NCI-H1048 (cell line): ENCODE results near the gene PRXL2B.
"Not testable (repeated sequence)": the region's sequence is repeated elsewhere in the genome, so short reads cannot be mapped to it uniquely, and the experiment has no call there.

Experiments used
- DNase-seq: peaks from one replicate; lab custom pipeline; 2025; lab: John Stamatoyannopoulos, UW

The PRXL2B gene

DNA sequence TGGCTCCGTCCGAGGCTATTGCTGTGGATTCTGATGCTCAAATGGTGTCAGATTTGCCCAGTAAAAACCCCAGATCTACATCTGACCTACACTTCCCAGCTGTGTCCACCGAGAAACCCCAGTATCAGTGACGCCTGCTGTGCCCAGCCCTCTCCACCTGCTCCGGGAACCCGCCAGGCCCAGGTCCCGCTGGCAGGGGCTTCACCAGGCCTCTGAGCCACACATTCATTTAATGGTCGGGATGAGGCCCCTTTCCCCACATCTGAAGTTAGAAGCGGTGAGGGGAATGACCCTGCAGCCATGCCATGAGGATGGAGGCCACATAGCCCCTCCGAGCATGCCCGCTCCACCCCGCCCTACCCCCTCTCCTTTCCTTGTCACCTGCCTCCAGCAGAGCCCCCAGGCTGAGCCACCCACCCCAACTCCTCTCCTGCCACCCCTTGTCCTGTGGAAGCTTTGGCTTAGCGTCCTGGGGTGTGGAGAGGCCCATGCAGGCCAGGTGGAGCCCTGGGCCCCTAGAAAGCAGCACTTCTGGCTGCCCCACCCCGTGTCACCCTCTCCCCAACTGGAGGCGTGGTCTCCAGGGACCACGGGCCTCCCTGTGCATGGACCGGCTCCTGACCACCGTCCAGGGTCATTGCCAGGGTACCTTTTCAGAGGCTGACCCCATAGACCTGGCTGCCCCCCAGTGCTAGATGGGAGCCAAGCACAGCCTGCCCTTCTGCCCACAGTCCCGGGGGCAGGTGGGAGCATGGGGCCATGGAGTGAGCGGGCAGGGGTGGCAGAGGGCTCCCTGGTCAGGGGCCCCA is 22.4 kb upstream of the PRXL2B start:
- DNase-seq, result no peak

DNA sequence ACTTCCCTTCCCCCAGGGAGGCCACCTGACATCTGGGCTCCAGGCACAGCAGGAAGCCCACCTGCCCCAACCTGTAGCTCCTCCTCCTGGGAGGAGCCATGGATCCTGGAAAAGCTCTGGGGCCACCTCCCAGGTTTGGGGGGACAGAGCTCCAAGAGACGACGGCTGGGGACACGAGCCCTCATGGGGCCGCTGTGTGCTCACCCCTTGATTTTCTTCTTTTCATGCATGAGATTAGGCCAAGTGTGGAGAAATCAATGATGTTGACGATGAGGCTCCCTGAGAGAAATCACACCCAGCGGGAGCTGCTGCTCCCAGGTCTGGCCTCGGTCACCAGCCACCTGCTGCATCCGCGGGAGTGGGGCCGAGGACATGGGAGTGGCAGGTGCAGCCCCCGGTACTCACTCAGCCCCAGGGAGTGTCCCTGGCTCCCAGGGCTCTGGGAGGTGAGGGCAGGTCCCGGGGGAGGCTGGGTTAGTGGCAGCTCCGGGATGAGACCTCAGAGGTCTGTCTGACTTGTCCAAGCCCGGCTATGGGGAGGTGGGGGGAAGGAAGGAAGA is 21.7 kb upstream of the PRXL2B start:
- no peak for DNase-seq

DNA sequence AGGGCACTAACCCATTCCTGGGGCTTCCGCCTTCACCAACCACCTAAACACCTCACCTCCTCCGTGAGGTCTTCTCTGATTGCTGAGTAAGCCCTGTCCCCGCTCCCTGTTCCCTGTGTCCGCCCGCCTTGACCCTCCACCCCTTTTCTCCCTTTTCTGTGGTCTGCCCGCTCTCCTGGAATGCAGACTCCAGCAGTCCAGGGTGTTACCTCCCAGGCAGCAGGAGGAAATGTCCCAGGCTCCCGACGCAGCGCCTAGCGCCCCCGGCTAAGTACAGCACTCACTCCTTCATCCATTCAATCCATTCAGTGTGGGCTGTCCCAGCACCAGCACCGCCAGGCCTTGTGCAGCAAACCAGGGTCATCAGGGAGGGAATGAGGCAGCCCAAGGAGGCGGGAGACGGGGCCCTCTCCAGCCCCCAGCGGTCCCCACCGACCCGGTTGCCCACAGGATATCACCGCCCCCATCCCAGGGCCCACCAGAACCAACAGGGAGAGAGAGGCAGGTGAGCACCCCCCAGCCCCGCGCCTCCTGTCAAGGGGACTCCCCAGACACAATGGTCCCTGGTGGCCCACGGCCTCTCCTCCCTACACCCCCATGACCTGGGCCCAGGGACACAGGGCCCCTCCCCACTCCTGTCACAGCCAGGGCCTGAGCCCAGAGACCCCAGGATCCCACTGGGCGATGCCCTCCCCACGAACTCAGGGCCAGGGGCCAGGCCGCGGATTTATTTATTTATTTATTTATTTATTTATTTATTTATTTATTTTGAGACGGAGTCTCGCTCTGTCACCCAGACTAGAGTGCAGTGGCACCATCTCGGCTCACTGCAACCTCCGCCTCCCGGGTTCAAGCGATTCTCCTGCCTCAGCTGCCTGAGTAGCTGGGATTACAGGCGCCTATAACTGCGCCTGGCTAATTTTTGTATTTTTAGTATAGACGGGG is 20.2 kb upstream of the PRXL2B start:
- no peak for DNase-seq

DNA sequence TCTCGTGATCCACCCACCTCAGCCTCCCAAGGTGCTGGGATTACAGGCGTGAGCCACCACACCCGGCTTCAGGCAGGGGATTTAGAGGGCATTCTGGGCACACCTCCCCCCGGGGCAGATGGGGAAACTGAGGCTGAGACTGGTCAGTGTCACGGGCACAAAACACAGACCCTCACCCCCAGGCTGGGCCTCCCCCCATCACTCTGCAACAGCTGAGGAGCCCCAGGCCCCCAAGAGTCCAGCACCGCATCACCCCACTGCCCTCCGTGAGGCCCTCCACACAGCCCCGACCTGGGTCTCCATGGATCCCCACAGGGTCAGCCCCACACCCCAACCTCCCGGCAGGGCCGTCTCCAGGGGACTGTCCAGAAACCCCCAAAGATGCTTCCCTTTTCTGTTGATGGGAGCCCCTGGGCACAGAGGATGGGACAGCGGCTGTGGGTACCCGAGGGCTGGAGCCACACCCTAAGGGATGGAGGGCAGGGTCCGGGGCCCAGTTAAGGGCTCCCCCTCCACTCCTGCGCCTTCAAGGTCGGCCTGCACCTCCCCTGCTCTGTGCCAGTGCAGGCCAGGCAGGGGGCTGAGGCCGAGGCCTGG is 19.4 kb upstream of the PRXL2B start:
- DNase-seq, result no peak

DNA sequence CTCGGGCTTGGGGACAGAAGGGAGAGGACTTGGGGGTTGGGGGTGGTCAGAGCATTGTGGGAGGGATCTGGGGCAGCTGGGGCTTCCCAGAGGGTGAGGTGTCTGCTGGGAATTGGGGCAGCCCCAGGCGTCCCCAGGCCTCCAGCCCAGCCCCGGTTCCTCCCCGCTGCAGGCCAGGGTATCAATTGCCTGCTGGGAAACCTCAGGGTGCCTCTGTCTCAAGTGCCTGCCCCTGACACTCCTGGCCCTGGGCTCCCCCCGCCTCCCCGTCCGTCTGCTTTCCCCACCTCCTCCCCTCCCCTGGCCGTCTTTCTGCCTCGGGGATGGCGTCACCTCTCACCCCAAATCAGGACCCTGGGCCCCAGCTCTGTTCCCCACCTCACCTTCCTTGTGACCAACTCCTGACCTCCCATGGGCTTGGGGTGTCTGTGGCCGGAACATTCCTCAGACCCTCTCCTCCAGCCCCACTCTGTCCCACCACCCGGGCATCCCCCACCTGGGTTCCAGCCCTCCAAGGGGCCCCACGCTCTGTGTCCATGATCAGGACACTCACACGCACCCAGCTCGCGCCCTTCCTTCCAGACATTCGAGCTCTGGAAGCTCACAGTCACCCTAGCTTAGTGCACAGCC is 18.3 kb upstream of the PRXL2B start:
- DNase-seq, result not testable (repeated sequence)

DNA sequence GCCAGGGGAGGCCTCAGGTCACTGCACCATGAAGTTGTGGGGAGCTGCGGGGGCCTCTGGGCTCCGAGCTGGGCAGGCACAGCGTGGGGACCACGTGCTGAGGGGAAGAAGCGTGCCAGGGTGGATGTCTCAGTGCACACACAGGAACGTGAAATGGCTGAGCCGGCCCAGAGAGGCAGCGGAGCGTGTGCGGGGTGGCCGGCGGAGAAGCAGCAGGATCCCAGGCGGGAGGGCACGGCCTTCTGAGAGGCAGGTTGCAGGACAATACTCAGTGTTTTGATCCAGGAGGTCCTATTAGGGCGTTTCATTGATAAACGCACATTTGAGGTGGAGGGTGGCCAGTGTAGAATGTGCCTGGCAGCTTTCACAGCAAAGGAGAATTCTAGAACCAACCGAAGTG is 17.5 kb upstream of the PRXL2B start:
- no peak for DNase-seq

DNA sequence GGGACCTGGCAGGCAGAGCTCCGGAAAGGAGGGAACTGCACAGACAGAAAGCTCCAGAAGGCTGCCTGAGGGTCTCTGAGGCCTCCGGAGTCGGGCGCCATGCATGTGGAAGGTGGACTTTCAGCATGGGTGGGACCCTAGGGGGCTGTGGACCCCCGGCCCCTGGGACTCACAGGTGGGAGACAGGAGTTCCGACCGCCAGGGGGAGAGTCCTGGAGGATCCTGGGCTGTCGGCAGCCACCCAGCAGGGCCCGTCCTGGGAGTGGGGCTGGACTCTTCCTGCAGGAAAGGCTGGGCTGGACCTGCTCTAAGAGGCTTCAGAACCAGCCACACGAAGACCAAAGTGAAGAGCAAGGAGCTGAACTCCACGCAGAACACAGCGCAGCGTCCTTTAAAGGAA is 16.9 kb upstream of the PRXL2B start:
- not testable (repeated sequence) for DNase-seq

DNA sequence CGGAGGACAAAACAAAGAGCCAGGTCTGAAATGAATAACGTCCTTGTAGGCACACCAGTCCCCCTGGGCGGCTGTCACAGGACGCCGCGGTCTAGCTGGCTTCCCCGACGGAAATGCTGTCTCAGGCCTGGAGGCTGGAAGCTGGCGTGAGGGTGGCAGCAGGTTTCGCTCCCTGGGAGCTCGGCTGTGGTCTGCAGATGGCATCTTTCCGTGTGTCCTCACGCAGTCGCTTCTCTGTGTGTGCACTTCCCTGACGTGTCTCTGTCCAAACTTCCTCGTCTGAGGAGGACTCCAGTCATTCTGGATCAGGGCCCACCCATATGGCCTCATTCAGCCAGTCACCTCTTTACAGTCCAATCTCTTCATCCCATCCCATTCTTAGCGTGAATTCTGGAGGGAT is 16.2 kb upstream of the PRXL2B start:
- DNase-seq, result no peak

DNA sequence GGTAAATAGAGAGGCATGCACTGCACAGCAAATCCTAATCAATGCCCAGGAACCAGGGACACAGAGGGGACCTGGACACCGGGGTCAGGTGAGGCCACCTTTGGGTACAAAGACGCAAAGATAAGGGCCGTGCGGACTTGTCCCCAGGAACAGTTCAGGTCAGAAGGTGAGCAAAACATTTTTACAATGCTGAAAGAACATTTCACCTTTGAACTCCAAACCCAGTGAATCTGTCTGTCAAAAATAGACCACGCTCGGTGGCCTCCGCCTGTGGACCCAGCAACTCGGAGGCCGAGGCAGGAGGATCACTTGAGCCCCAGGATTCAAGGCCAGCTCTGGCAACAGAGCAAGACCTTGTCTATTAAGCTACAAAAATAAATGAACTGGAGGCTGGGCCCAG is 15.2 kb upstream of the PRXL2B start:
- no peak for DNase-seq

DNA sequence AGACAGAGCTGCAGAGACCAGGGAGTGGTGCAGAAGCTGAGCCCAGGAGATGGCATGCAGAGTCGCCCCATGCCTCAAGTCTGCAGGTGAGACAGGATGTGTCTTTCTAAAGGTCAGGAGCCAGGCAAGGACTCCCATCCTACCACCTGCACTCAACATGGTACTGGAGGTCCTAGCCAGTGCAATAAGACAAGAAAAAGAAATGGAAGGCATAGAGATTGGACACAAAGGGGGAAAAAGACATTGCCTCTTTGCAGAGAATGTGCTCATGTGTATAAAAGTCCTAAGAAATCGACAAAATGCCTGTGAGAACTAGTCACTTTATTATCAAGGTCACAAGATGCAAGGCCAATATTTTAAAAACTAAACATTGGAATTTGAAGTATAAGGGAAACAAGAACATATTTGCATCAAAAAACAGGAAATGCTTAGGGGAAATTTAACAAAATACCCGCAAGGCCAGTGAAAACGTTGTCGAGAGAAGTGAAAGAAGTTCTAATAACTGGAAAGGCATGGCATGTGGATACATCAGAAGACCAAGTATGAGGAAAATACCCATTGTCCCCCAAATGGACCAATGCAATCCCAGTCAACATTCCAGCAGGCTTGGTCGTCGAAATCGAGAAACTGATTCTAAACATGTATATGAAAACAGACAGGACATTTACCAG is 13.2 kb upstream of the PRXL2B start:
- no peak for DNase-seq

DNA sequence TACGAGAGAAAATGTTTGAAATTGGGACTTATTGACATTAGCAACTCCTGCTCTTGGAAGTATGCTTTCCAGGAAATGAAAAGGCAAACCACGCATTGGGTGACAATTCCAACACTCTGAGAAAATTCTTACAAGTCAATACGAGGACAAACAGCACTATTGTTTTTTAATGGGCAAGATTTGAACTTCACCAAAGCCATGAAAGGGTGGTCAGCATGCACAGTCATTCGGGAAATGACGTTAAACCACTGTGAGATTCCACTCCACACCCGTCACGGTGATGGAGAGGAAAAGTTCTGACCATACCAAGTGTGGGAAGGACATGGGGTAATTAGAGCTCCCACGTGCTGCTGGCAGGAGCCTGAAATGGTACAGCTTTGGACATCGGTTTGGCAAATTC is 12.2 kb upstream of the PRXL2B start:
- no peak for DNase-seq

DNA sequence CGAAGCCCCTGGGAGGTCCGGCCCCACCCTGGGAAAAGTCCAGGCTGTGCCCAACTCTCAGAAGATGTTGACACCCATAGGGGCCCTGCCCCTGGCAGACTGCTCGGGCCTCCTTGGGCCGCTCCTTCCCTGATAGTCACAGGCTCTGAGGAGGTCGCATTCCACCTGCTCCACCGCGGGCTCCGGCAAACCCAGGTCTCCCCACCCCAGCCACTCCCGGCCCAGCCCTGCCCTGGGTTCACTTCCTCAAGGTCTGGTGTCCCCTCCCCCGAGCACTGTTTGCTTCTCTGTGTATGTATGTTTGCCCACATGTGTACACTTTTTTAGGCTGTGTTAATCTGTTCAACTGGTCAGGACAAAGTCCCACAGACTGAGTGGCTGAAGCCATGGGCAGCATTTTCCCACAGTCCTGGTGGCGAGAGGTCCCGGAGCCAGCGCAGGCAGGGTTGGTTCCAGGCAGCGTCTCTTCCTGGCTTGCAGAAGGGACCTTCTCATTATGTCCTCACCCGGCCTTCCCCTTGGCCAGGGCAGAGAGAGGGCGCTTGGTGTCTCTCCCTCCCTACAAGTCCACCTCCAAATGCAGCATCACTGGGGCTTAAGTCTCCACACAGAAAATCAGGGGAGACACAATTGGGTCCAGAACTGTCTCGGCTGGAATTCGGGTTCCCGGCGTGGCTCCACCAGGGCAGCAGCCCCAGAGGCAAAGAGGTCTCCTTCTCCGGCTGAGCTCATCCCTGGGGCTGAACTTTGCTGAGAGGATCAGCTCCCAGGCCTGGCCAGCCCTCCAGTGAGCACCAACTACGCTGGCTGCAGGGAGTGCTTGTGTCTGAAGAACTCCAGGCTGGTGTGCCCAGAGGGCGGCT is 10.5 kb upstream of the PRXL2B start:
- DNase-seq, result no peak

DNA sequence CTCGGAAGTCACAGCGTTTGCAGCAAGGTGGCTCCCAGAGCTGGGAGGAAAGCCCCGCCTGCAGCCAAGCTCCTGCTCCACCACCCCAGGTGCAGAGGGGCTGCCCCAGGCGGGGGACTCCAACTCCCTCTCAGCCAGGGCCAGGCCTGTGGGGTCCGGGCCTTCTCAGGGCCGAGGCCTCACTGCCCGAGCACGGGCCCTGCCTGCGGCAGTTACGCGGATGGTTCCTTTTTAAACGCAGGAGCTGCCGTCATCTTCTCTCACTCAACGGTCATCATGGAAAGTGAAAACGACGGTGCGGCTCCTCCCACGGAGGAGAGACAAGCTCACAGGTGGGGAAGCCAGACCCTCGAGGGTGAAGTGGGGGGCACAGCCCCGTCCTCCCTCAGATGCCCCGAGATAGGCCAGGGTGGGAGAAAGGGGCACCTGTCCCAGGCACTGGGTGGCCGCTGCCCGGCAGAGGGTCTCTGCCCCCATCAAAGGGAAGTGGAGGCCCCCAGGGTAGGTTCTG is 9.0 kb upstream of the PRXL2B start:
- DNase-seq, result not testable (repeated sequence)

DNA sequence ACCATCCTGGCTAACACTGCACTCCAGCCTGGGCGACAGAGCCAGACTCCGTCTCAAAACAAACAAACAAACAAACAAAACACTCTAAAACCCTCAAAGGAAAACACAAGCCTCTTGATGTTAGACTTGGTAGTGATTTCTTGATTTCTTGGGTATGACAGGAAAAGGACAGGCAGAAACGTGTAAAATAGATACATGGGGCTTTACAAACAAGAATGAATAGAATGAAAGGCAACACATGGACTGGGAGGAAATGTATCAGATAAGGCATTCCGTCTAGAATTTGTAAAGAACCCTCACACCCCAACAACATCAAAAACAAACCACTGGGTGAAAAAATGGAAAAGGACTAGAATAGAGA is 7.8 kb upstream of the PRXL2B start:
- no peak for DNase-seq

DNA sequence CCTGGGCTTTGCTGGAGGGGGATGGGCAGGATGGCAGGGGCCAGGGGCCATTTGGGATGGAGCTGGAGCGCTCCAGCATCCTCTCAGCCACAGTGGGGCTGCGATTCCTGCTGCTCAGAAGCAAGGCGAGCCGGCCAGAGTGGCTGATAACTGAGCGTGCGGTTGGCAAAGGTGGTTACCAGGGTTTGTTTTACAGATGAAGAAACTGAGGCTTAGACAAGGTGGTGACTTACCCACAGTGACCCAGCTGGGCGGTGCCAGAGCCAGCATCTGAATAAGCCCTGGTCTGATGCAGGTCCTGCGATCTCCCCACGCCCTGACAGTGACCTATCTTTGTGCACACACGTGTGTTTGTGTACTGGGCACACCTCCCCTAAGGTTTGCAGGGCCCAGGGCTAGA is 5.9 kb upstream of the PRXL2B start:
- DNase-seq, result no peak

DNA sequence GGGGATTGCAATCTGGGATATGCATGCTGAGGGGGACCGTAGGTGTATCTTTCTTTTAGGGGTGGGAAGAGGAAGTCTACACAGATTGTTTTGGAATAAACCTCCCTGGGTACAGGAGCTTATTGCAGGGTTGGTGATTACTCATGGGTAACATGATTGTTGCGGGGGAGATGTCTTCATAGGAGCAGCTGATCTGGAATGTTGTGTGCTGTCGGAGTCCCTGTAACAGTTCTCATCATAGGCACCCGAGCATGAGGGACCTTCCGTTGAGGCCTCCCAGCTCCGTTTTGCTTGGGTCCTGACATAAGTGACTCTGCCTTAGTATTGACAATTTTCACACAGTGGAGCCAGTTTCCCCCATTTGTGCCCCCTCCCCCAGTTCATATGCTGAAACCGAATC is 4.2 kb upstream of the PRXL2B start:
- no peak for DNase-seq

DNA sequence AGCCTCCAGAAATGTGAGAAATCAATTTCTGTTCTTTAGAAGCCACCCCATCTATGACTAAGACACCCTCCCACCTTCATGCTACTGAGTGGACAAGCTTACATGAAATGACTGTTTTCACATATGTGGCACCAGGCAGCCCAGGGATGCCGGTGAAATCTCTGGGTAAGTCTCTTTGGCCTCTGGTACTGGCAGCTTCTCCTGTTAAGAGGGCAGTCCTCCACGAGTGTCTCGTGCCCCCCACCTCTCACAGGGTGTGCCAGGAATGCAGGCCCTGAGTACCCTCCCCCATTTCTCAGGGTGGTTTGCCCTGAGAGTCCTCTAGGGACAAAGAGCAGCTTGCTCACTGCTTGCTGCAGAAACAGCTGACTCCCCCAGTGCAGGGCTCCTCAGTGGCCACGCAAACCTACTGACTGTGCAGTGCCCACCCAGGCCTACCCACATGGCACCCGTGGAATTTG is 3.2 kb upstream of the PRXL2B start:
- DNase-seq, result no peak

DNA sequence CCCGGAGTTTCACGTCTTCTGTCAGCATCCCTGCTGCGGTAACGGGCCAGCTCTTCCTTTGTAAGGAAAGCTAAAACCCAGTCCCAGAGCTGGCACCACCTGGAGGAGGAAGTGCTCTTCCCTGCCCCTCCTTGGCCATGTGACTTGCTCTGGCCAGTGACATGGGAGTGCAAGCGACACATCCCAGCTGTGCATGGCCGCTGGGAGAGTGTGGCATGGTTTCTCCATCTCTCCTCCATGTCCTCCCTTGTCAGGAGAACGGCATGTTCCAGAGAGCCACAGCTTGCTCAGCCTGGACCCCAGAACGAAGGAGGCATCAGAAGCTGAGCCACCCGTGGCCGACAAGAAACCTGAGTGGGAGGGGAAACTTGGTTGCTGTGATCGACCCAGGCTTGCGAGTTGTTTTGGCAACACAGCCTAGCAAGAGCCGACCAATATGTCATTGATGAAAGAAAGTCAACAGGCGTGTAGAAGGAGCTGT is 2.7 kb upstream of the PRXL2B start:
- DNase-seq, result no peak

DNA sequence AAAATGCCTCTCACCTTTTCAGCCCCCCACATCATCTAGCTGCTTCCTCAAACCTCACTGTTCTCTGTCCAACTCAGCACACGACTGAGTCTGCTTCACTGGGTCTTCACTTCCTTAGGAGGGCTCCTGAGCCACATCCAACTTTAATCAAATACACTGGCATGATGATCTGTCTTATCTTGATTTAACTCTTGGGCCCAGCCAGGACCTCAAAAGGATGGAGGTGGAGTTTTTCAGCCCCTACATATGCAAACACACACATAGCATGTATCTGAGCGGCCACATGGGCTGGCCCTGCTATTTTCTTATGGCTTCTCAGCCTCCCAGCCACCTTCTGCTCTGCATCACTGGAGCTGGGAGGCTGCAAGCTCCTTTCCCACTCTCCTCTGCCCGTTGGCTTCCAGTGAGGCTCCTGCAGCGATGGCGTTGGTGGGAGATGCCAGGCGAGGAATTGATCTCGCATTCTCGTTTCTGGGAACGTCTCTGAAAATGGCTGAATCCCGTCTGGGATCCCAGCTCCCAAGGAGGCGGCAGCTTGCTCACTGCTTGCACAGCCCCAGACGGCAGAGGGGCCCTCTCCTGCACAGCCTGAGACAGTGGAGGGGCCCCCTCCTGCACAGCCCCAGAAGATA is 1.8 kb upstream of the PRXL2B start:
- no peak for DNase-seq
